WTC11 (cell line): ENCODE results near the gene RIPOR2. TPM values are rescaled to one million over a fixed set of nuclear protein-coding genes. Genes with fewer than 3 reads are reported as not detected.
A peak's percentile ranks its signal among the peaks of the same experiment; 100 is the strongest.

Experiments used
- ATAC-seq: fragments of 200-7000 bp; cut with Tn5 transposase; 2 replicates; pipeline ENCODE4 v1.10.0; 2021; ENCODE audit warnings: mild to moderate bottlenecking, moderate library complexity
- CTCF ChIA-PET: fragments of 300-600 bp; sonication (Branson Sonifier 250); formaldehyde crosslinking; loops from one replicate; lab custom pipeline; 2021; ENCODE audit warnings: antibody characterized with exemption; lab: Charles Lee
- POLR2A ChIA-PET: fragments of 350-600 bp; sonication (Branson Sonifier 250); formaldehyde crosslinking; loops from one replicate; lab custom pipeline; 2021; ENCODE audit warnings: antibody characterized with exemption; lab: Charles Lee
- DNase-seq: peaks from one replicate; pipeline ENCODE4 v3.0.0; 2021; ENCODE audit warnings: low spot score
- H3K27ac Mint-ChIP-seq: 2 replicates; pipeline ENCODE4 v1.8.0; 2021; ENCODE audit warnings: mixed read lengths
- H3K27me3 Mint-ChIP-seq: 2 replicates; pipeline ENCODE4 v1.8.0; 2021; ENCODE audit warnings: low read depth, mild to moderate bottlenecking, moderate library complexity, mixed read lengths
- H3K36me3 Mint-ChIP-seq: 2 replicates; pipeline ENCODE4 v1.8.0; 2021; ENCODE audit warnings: mixed read lengths
- H3K4me1 Mint-ChIP-seq: 2 replicates; pipeline ENCODE4 v1.8.0; 2022; ENCODE audit warnings: mixed read lengths
- H3K4me3 Mint-ChIP-seq: 2 replicates; pipeline ENCODE4 v1.8.0; 2021; ENCODE audit warnings: mild to moderate bottlenecking, moderate library complexity, mixed read lengths
- H3K9me3 Mint-ChIP-seq: 2 replicates; pipeline ENCODE4 v1.8.0; 2021; ENCODE audit warnings: mixed read lengths
- ATF3 ChIP-seq: sonication (generic); formaldehyde crosslinking; conservative IDR thresholded peaks from 2 replicates; pipeline ENCODE4 v1.8.1; 2022; ENCODE audit warnings: mild to moderate bottlenecking, missing genetic modification reagents
- CBFB ChIP-seq: sonication (generic); formaldehyde crosslinking; IDR thresholded peaks from 2 replicates; pipeline ENCODE4 v1.8.1; 2022; ENCODE audit warnings: mild to moderate bottlenecking, low read depth, missing genetic modification reagents
- CREB1 ChIP-seq: sonication (generic); formaldehyde crosslinking; IDR thresholded peaks from 2 replicates; pipeline ENCODE4 v1.8.0; 2023; ENCODE audit warnings: mild to moderate bottlenecking, missing genetic modification reagents
- CTCF ChIP-seq: fragments of 200-600 bp; IDR thresholded peaks from 2 replicates; pipeline ENCODE4 v1.8.0; 2022; ENCODE audit warnings: antibody characterized with exemption
- E2F4 ChIP-seq: sonication (generic); formaldehyde crosslinking; IDR thresholded peaks from 2 replicates; pipeline ENCODE4 v1.8.1; 2022; ENCODE audit warnings: low read depth, mild to moderate bottlenecking, moderate library complexity, missing genetic modification reagents, borderline replicate concordance
- ESRRA ChIP-seq: sonication (generic); formaldehyde crosslinking; IDR thresholded peaks from 2 replicates; pipeline ENCODE4 v1.8.1; 2022; ENCODE audit warnings: mild to moderate bottlenecking, missing genetic modification reagents, borderline replicate concordance
- FOXK1 ChIP-seq: sonication (generic); formaldehyde crosslinking; IDR thresholded peaks from 2 replicates; pipeline ENCODE4 v1.8.0; 2022; ENCODE audit warnings: mild to moderate bottlenecking, moderate library complexity, missing genetic modification reagents
- FOXP4 ChIP-seq: sonication (generic); formaldehyde crosslinking; IDR thresholded peaks from 2 replicates; pipeline ENCODE4 v1.8.0; 2022; ENCODE audit warnings: mild to moderate bottlenecking, missing genetic modification reagents
- GTF2I ChIP-seq: fragments of 250-450 bp; sonication (Bioruptor Pico); conservative IDR thresholded peaks from 2 replicates; pipeline ENCODE4 v1.4.0; 2021; ENCODE audit warnings: mild to moderate bottlenecking
- JAZF1 ChIP-seq: fragments of 250-450 bp; sonication (Bioruptor Pico); IDR thresholded peaks from 2 replicates; pipeline ENCODE4 v1.9.0; 2021; ENCODE audit warnings: moderate library complexity, mild to moderate bottlenecking, inconsistent platforms
- MLX ChIP-seq: sonication (generic); formaldehyde crosslinking; IDR thresholded peaks from 2 replicates; pipeline ENCODE4 v1.8.1; 2023; ENCODE audit warnings: mild to moderate bottlenecking, missing genetic modification reagents, moderate library complexity
- MYBL2 ChIP-seq: sonication (generic); formaldehyde crosslinking; IDR thresholded peaks from 2 replicates; pipeline ENCODE4 v1.8.1; 2023; ENCODE audit warnings: mild to moderate bottlenecking, moderate library complexity, missing genetic modification reagents
- NFYB ChIP-seq: sonication (generic); formaldehyde crosslinking; conservative IDR thresholded peaks from 2 replicates; pipeline ENCODE4 v1.8.0; 2022; ENCODE audit warnings: low read depth, missing genetic modification reagents
- NR3C1 ChIP-seq: sonication (generic); formaldehyde crosslinking; conservative IDR thresholded peaks from 2 replicates; pipeline ENCODE4 v1.8.1; 2023; ENCODE audit warnings: low read depth, mild to moderate bottlenecking, missing genetic modification reagents
- TCF7 ChIP-seq: sonication (generic); formaldehyde crosslinking; IDR thresholded peaks from 2 replicates; pipeline ENCODE4 v1.8.0; 2022; ENCODE audit warnings: mild to moderate bottlenecking, low read depth, missing genetic modification reagents, moderate library complexity
- ZNF416 ChIP-seq: fragments of 250-450 bp; sonication (Bioruptor Pico); IDR thresholded peaks from 2 replicates; pipeline ENCODE4 v1.9.0; 2021; ENCODE audit warnings: mild to moderate bottlenecking, inconsistent platforms
- ZNF532 ChIP-seq: fragments of 250-450 bp; sonication (Bioruptor Pico); IDR thresholded peaks from 2 replicates; pipeline ENCODE4 v1.9.0; 2021; ENCODE audit warnings: mild to moderate bottlenecking, borderline replicate concordance
- ZNF671 ChIP-seq: fragments of 250-450 bp; sonication (Bioruptor Pico); IDR thresholded peaks from 2 replicates; pipeline ENCODE4 v1.8.0; 2021; ENCODE audit warnings: mild to moderate bottlenecking
- total RNA-seq: library from RNA; stranded (reverse); gene quantifications from 3 replicates; pipeline ENCODE4 v1.2.3, GENCODE V29; 2021

The RIPOR2 gene
- total RNA-seq, 1 experiment from 2014 or later = 13.5 TPM

GRCh38 chr6:24849713-24850112, 86.0 kb downstream of the RIPOR2 start:
- Mint-ChIP-seq H3K36me3 (peaks cover 14% of the 10 kb centered on the region), H3K27ac (peak overlapping the region; percentile 59; the same call in 1 of the 2 replicates), H3K4me1 (peaks cover 6% of the 10 kb centered on the region; the same call in 1 of the 2 replicates), H3K9me3 (no peaks in the 10 kb centered on the region), H3K4me3 (no peak overlapping the region), H3K27me3 (no peaks in the 10 kb centered on the region)
- no peak for DNase-seq
- ATAC-seq = no peak
- TF ChIP-seq CBFB (CRISPR knock-in tag) (no peak), ZNF671 (CRISPR knock-in tag) (no peak), NFYB (CRISPR knock-in tag) (no peak), ESRRA (no peak), CTCF (no peak), E2F4 (CRISPR knock-in tag) (no peak), CREB1 (CRISPR knock-in tag) (no peak), ATF3 (no peak), ZNF532 (CRISPR knock-in tag) (no peak), GTF2I (no peak), JAZF1 (no peak), ZNF416 (no peak), FOXK1 (CRISPR knock-in tag) (no peak), TCF7 (CRISPR knock-in tag) (no peak), MYBL2 (no peak), FOXP4 (CRISPR knock-in tag) (no peak), MLX (CRISPR knock-in tag) (no peak), NR3C1 (no peak)
- ChIA-PET CTCF (interaction anchor here (1.6 kb wide), 1 partner anchor 168 kb away, joined by 6 read pairs; no protein-coding TSS in a partner anchor), POLR2A (interaction anchor here (0.6 kb wide), 1 partner anchor 1285 kb away, joined by 6 read pairs; no protein-coding TSS in a partner anchor)
